ENCODE data around the gene ABI1.

The ABI1 gene

DNA sequence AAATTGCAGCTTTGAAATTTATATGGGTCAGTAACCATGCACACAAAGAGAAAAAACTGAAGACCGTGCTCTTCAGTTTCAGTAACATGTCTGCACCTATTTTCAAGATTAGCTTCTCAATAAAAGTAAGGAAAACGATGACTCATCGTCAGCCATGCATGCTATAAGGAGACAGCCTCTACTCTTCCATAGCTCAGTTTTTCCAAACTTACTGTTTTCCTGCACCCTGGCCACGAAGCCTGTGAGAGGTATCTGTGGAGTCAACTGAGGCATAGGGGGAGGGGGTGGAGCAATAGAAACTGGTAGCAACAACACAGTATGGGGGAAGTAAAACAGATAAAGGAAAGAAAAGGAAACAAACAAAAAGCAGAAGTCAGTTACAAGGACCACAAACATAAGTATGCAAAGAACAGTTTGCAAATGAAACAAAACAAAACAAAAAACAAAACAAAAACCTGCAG is 105.3 kb downstream of the ABI1 start:
- DNase-seq = no peak

DNA sequence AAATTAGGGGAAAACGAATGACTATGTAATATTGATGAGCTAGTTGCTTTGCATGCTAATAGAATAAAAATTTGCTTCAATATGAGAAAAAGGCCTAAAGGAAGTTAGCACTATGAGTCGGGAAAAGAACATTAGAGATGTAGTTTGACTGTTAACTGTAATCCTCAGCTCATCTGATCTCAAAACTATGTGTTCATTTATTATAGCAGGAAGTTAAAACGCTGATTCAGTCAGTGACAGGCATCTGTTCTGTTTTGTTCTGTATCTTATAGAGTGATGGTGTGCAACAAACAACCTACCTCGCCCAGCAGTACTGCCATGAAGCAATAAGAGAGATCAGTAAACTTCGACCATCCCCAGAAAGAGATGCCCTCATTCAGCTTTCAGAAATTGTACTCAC is 114.7 kb downstream of the ABI1 start:
- DNase-seq = no peak

DNA sequence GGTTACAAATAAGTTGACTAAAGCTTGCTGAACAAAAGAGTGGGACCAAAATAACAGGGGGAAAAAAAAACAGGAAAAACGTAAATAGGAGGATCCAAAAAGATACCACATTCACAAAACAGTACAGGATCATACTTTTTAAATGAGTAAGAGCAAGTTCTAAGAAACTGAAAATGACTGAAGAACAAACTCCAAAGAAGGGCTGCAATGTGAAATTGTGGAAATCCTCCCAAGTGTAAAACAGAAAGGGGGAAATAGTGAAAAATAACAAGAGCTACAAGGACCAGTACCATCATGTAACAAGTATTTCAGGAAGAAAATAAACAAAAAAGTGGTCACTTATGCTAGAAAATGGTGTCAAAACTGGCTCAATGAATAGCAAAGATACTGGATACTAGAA is 116.9 kb downstream of the ABI1 start:
- DNase-seq = no peak

DNA sequence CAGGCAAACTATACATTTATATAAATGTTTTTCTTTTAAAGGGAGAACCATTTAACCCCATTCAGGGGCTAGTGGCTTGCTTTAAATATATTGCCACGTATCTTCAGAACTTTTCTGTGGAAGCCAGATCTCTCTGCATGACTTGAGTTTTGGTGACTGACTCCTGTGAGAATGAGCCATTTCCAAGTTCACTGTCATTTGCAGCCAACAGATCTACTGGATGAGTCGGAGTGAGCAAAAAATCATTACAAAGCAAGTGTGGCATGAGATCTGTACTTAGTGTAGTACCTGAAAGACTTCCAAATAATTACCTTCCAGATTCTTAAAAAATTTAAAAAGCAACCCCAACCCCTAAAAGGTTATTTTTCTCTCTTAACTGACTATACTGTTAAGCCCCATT is 117.7 kb downstream of the ABI1 start:
- DNase-seq = no peak

- DNase-seq = no peak
These were observed 119.4 kb downstream of the ABI1 start for GRCh38 chr10:26741368-26741767.

DNA sequence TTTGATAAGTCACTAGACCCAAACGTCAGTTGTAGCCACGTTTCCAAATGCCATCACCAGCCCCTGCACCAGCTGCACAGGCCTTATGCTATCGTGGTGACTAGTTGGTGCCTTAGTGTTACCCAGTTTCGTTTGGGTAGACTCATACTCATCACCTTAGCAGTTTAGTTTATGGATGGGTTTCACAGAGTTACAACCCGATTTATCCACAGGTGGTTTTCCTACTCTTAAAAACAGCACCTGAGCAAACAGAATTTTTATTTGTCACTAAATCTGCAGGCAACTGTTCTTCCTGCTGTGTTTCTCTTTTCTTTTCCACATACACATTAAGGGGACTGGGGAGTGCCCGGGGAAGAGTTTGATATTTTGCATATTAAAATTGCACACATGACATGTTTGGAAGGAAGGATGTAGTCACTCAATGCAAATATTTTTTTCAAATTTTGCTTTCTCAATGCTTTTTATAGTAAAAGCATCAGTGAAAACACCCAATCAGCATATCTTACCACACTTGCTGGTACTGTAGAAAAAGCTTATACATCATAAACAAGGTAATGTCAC is 121.6 kb downstream of the ABI1 start:
- DNase-seq = peak in 1 of 4 experiments; percentile 11

DNA sequence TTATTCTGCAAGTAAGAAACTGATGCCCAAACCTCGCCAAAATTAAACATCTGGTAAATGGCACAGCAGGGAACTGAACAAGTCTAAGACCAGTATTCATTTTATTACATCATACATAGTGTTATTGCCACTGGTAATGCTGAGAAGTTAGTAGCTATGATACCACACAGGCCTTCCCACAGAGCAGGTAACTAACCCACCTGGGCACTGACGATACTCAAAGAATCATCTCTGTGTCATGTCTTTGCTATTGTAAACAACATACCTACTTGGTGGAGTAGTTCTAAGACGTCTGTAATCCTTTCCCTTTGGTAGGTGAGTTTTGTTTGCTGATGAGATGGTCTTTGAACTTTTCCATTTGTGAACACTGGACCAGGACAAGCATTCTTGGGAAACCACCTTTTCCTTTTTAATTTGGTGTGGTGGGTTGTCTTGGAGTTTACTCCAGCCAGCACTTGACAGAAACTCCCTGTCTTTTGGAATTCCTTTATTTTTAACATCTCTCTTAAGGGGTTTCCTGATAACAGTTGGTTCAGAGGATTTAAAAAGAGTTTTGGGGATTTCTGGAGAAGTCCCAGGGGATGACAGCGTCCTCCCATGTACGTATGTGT is 122.4 kb downstream of the ABI1 start:
- DNase-seq = no peak

DNA sequence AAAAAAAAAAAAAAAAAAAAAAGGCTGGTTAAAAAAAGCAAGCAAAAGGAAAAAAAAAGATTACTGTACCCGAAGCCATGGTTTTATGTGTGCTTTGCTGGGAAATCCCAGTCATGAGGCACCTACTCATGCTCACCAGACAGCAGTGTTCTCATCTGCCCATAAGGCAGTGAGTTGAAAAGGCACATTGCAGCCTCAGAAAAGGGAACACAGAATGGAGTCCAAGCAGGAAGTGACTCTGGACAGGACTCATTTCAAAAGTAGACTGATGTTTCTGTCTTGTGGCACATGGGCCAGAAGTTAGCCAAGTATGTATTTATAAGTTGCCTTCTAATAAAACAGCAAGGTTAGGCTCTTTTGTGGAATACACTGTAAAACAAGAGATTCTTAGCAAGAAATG is 123.0 kb downstream of the ABI1 start:
- no peak for DNase-seq

- no peak for DNase-seq
These were observed 125.3 kb downstream of the ABI1 start for GRCh38 chr10:26735435-26735834.

GRCh38 chr10:26733750-26734568 is 126.8 kb downstream of the ABI1 start:
- DNase-seq = no peak

GRCh38 chr10:26730552-26730951 is 130.2 kb downstream of the ABI1 start:
- no peak for DNase-seq

- no peak for DNase-seq
These were observed 131.4 kb downstream of the ABI1 start for GRCh38 chr10:26729395-26729794.

GRCh38 chr10:26728957-26729356 is 131.8 kb downstream of the ABI1 start:
- no peak for DNase-seq

- DNase-seq = no peak
These were observed 133.8 kb downstream of the ABI1 start for GRCh38 chr10:26727005-26727404.

GRCh38 chr10:26725837-26726727 is 134.7 kb downstream of the ABI1 start:
- peak in 2 of 4 experiments; percentile 7 to 27 for DNase-seq

DNA sequence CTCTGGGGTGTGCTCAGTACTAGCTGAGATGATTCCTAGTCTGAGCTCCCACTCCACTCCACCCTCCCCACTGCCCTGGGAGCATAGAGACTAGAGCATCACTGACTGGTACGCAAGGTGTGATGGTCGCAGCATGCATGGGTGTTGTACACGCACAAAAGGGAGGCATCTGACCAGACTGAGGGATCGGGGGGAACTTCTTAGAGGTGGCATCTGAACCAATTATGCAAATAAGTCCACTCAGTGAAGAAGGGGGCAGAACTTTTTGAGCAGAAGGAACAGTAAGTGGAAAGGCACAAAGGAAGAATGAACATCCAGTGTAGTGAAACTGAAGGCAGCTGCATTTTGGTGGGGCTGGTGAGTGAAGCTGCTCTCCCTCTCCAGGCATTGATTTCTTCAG is 137.7 kb downstream of the ABI1 start:
- no peak for DNase-seq

DNA sequence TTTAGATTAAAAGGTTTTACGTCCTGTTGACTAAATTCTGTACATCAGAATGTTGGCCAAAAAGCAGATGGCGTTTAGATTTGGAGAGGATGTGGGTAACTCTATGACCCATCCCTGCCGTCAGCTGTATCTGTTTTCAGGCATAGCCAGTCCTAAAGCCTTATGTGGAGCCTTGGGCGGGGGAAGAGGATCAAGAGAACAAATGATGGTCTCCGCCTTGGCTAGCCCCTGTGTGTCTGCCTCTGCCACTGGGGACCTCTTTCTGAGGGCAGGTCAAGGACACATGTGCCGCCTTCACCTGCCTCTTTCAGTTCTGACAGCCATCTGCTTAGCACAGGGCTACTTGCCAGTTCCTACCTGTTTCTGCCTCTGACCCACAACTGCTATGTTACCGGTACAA is 139.2 kb downstream of the ABI1 start:
- DNase-seq = peak in 1 of 4 experiments; percentile 32

- no peak for DNase-seq
These were observed 143.3 kb downstream of the ABI1 start for GRCh38 chr10:26717476-26717875.

GRCh38 chr10:26715137-26715487 is 145.6 kb downstream of the ABI1 start:
- DNase-seq = no peak

GRCh38 chr10:26714415-26715136 is 146.2 kb downstream of the ABI1 start:
- DNase-seq = no peak

GRCh38 chr10:26711324-26711723 is 149.4 kb downstream of the ABI1 start:
- no peak for DNase-seq

DNA sequence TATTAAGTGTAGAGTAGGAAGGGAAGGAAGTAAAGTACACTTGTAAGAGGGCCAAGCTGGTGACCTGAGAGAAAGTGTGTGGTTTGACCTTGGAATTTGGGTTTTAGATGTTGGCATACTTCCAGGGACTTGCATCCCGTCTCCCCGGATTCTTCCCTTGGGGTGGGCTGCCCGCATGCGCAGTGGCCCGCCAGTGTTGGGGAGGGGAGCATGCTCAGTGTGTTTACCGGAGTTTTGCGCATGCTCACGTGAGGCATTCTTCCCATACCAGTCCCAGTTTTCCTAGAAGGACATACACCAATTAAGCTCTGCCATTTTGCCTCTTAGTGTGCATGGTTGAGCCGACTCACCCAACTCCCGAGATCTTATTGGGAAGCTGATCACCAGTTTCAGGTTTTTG is 153.8 kb downstream of the ABI1 start:
- DNase-seq = no peak

- DNase-seq = no peak
These were observed 154.6 kb downstream of the ABI1 start for GRCh38 chr10:26706206-26706605.

Data from activated CD4-positive, CD25-positive, alpha-beta regulatory T cell (primary cell).